ENCODE data around the gene DRD4.
"Not testable (repeated sequence)": the region's sequence is repeated elsewhere in the genome, so short reads cannot be mapped to it uniquely, and the experiment has no call there.

The DRD4 gene

DNA sequence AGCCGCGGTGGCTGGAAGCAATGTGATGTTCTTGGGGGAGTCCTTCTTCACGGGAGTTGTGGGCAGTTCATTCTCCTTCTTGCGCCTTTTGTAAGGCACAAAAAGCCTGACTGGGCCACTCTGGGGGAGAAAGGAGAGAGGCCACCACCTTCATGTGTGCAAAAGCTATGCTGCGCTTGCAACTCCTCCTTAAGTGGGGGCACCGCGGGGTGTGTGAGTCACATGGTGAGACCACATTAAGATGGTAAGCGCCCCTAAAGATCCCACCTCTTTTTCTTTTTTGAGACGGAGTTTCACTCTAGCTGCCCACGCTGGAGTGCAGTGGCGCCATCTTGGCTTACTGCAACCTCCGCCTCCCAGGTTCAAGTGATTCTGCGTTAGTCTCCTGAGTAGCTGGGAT lies 43.9 kb downstream of the DRD4 start:
- DNase-seq = no peak

DNA sequence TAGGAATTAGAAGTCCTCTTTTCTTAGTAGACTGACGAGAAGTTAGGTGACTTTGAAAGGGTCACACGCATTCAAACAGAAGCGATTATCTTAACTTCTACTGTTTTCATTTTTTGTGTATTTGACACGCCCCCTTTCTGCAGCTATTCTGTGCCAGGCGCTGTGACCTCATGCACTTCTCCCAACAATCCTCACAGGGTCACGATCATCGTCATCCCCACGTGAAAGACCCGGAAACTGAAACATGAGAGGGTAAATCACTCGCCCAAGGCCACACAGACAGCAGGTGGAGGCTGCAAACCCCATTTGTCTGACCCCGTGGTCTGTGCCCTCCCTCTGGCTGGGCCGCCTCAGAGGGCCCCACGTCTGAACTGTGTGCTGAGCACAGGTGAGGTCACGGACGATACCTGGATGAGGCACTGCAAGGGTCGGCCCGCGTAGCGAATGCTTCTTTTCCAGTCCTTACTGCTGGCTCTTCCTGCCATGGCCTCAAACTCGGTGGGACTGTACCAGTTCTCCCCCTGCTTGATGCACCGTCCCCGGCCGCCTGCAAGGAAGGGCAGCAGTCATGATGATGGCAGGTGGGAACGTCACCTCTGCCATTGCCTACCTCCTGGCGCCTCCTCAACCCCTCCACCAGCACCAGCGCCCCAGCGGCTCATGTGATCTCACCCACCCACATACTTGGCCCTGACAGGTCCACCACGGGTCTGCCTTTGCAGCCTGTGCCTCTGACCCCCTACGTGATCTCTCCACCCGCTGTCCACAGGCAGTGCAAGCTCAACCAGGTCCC lies 49.6 kb downstream of the DRD4 start:
- no peak for DNase-seq

DNA sequence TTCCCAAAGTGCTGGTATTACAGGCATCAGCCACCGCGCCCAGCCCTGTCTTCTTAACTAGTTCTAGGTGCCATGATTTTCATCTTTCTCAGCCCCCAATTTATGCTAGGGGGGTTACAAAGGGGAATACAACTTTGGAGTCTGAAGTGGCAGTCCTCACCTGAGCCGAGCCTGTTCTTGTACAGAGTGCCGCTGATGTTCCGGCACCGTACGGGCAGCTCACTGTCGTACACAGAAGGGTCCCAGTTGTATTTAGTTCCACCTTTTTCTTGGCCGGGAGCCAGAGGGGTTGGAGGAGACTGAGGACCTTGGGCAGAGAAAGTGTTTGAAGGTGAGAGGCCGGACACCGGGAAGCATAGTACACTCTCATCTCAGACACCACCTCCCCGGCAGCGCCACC lies 50.7 kb downstream of the DRD4 start:
- DNase-seq = no peak

GRCh38 chr11:688681-689080 lies 51.6 kb downstream of the DRD4 start:
- no peak for DNase-seq

DNA sequence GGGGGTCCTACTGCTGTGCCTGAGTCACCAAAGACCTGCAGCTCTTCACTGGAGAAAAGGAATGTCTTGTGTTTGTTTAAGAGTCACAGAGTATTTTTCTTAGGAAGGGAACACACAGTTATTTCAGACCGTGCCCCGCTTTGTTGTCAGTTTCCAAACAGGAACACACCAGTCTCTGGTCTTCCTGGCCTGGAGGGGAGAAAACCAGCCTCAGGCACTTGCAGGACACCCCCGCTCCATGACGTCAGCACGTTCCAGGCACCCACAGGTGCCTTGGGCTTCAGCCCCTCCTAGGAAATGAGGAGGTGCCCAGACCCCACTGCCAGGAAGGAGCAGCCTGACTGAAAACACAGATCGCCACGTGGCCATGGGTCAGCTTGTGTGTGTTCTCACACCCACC lies 52.6 kb downstream of the DRD4 start:
- DNase-seq = no peak

DNA sequence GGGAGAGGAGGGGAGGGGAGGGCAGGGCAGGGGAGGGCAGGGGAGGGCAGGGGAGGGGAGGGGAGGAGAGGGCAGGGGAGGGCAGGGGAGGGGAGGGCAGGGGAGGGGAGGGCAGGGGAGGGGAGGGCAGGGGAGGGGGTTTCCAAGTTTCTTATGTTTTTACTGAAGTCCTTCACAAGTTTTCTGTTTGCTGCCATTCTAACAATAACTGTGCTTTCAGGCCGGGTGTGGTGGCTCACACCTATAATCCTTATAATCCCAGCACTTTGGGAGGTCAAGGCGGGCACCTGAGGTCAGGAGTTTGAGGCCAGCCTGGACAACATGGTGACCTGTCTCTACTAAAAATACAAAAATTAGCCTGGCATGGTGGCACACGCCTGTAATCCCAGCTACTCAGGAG lies 53.2 kb downstream of the DRD4 start:
- DNase-seq = not testable (repeated sequence)
